Stimulated activated CD8-positive, alpha-beta memory T cell treated with anti-CD3 and anti-CD28 coated beads, Interleukin-12 subunit alpha, Interleukin-12 subunit beta, amount 100 ng/mL, for 1 hour (primary cell): ENCODE results near the gene NDEL1.
A peak's percentile ranks its signal among the peaks of the same experiment; 100 is the strongest.
"Not testable (repeated sequence)": the region's sequence is repeated elsewhere in the genome, so short reads cannot be mapped to it uniquely, and the experiment has no call there.

ENCODE experiments used
- DNase-seq: peaks from one replicate; pipeline ENCODE4 v3.0.0-alpha.2; 2020; ENCODE audit warnings: low read depth

The NDEL1 gene, protein sequence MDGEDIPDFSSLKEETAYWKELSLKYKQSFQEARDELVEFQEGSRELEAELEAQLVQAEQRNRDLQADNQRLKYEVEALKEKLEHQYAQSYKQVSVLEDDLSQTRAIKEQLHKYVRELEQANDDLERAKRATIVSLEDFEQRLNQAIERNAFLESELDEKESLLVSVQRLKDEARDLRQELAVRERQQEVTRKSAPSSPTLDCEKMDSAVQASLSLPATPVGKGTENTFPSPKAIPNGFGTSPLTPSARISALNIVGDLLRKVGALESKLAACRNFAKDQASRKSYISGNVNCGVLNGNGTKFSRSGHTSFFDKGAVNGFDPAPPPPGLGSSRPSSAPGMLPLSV

DNA sequence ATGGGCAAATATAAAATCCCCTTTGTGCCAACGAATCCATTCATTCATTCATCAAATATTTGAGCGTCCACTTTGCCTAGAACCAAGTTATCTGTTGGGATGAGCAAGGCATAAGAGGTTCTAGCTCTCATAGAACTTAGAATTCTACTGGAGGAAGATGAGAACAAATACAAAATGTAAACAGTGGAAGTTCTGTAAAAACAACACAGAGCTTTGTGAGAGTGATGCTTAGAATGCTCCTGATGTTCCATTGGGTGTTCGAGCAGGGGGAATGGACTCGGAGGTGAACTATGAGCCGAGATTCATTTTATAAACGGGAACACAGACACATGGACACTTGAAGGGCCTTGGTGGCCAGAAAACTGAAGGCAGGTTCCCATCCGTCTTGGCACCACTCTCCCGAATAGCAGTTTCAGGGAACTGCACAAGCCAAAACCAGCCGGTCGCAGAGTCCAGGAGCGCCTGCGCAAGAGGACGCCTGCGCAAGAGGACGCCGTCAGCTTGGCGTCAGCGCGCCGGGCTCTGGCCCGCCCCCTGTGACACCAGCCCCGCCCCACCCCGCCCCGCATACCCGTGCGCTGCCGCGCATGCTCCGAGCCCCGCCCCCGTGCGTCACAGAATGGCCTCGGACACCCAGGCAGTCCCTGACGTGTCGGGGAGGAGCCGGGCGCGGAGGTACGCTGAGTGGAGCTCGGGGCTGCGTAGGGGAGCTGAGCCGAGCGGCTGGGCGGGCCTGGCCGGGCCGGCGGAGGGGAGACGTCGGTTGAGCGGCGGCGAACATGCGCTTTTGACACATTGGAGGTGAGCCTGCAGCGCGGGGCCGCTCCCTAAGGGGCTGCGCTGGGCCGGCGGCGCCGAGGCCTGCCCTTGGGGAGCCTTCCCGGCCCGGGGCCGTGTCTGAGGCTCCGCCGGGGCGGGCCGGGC is at the start of gene NDEL1:
TSS of gene NDEL1 (plus strand) at position 640 of the 924 bp plus-strand sequence. CDS start 8,388 bp downstream, outside the sequence.
- DNase-seq = peak; percentile 99

DNA sequence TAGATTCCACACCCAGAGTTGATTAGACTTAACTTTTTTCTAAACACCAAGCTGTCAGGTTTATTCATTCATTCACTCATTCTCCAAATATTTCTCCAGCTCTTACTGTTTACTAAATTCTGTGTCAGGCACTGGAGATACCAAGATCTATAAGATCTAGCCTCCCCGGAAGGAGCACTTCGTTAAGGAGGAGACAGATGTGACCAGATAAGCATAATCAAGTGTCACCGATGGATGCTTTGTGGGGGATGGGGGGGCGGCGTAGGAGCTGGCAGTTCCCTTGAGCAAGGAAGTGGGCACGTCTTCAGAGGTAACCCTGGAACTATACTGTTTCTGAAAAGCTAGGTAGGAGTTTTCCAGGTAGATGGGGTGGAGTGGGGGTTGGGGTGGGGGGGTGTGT is 48.8 kb upstream of the NDEL1 start:
- no peak for DNase-seq

DNA sequence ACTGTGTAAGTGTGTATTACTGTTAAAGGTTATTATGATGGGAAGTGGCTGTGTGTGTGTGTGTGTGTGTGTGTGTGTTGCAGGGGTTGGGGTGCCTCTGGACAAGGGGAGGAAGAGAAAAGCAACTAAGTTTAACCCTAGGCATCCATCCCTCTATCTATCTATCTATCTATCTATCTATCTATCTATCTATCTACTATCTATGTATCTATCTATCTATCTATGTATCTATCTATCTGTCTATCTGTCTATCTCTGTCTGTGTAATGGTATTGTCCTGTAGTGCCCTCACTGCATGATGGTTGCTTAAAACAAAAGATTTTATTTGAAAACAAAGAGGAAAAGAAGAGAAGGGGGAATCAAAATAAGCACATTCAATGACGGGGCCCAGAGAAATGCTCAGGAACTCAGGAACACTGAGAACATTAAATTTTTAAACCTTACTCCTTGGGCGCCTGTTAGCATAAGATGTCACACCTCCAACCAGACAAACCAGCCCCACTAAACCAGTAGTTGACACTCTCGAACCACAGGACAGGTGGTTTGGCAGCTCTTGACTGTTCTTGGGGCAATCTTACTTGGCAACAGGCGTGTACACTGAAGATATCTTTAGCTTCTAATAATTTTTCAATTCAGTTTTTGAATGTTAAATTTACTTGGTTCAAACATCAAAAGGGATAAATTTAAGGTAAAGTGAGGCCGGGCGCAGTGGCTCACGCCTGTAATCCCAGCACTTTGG is 47.6 kb upstream of the NDEL1 start:
- no peak for DNase-seq

DNA sequence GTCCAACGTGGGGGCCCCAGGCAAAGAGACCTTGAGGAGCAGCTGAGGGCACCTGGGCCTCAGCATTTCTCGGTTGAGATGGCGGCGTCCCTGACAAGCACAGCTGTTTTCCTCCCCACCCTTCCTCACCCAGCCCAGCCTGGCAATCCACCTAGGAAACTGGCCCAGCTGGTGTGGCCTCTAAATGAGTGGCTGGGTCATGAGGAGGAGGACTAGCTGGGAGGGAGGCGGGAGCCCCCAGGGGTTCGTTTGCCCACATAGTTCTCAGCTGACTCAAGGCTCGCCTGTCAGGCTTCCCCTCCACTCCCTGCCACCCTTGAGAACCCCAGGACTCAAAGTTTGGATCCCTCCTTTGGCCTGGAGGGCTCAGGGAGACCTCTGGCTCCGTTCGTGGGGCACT is 44.0 kb upstream of the NDEL1 start:
- DNase-seq = no peak

DNA sequence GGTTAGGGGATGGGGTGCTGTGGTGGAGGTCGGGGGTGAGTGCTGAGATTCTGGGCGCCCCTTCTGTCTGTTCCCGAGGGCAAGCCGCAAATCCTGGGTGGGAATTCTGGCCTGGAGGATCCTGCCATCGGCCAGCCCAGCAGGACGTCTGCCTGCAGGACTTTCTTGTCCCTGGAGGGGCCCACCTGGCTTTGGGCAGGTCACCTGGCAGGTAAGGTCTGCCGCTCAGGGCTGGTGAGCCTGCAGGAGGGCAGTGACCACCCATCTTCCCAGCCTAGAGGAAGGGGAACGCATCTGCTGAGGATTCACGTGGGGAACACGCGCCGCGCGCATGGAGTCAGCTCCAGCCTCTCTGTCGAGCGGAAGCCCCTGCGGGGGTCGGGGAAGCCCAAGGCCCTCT is 43.4 kb upstream of the NDEL1 start:
- no peak for DNase-seq

DNA sequence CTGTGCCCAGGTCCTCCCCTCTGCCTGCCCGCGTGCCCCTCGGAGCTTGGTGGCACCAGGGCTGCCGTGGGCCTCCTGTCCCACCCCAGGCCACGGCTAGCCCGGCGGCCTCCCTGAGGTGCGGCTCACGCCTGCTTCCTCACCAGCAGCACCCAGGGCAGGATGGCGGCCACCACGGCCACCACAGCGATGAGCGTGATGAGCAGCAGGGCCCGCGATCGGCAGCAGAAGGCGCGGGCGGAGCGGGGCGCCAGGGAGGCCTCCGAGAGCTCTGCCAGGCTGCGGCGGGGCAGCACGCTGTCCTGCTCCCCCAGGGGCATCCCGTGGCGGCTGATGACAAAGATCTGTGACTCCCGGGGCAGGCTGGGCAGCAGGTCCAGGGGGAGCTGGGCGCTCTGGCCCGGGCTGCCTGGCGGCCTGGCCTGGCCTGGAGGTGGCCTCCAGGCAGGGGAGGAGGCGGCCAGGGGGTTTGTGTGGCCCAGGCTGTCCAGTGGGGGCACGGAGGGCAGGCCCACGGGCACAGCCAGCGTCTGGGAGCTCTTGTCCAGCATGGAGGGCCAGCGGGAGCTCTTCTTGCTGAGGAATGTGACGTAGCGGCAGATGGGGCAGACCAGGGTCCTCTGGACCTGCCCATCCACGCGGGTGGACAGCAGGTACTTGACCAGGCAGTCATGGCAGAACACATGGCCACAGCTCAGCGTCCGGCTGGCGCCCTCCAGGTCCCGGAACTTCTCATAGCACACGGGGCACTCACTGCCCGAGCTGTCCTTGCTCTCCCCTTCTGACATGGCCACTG is 42.8 kb upstream of the NDEL1 start:
- DNase-seq = no peak

DNA sequence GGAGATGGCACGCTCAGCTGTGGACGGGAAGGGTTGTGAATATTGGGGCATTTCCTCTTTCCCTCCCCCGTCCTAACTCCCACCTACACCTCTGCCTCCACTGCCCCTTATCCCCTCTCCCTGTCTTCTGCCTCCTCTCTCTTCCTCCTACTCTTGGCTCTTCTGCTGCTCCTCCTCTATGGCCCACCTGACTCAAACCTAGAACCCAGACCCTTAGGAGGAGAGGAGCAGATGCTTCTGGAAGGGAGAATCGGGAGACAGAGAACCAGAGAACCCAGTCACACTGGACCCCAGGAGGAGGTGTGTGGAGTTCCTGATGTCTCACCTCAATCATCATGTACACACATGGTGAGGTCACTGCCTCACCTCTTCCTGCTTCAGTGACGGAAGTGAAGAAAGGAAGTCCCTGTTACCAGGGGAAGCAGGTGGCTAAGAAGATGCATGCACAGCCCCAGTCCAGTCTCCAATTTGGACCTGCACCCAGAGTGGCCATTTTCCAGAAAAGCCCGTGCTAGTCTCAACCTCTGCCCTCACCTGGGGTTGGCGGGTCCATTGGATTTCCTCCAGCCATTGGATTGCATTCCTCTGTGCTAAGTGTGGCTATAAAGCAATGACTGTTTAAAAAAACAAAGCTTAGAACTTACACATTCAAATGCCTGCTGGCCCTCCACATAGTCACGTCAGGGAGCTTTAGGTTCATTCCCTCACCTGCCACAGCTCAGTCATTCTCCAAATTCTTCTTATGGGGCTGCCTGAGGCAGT is 42.0 kb upstream of the NDEL1 start:
- no peak for DNase-seq

DNA sequence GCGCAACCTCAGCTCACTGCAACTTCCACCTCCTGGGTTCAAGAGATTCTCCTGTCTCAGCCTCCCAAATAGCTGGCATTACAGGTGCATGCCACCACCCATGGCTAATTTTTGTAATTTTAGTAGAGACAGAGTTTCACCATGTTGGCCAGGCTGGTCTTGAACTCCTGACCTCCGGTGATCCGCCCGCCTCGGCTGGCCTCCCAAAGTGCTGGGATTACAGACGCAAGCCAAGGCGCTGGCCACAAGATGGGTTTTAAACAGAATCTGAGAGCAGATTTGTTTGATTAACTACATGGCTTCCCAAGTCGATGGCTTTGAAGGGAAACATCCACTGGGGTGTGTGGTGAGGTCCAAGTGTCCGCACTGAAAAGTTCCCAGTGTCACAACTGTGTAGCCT is 41.2 kb upstream of the NDEL1 start:
- DNase-seq = not testable (repeated sequence)

DNA sequence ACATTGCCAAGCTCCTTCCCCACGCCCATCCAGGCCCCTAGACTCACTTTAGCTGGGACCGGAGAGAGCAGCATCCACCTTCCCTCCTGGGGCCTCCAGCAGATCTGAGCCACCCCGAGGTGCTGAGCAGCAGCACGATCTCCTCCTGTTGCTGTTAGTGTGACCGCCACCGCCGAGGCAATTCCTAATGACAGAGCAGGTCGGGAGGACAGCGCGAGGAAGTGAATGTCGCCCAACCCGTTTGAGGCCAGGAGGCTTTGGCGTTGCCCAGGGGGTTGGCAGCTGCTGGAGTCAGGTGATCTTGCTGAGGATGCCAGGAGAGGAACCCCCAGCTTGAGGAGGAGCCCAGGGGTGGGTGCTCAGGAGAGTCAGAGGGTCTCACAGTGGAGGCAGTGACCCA is 38.0 kb upstream of the NDEL1 start, which contains the start of gene RNF222:
TSS of gene RNF222 (minus strand) at position 192 of the 400 bp plus-strand sequence. CDS start 4,366 bp downstream, outside the sequence.
- DNase-seq = no peak

DNA sequence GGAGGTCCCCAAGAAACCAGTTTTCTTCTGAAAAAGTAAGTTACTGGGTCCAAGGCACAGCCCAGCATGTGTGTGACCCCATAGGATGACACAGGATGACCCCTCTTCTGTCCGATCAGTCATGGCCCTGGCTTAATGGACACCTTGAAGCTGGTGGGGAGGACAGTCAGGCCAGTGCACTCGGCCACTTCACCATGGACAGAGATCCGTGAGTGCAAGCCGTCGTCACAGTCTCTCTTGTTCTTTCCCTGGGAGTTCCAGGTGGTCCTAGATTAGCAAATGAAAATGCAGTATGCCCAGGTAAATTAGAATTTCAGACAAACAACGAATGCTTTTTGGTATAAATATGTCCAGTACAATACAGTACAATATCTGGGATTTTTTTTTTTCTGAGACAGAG is 36.7 kb upstream of the NDEL1 start:
- DNase-seq = no peak

DNA sequence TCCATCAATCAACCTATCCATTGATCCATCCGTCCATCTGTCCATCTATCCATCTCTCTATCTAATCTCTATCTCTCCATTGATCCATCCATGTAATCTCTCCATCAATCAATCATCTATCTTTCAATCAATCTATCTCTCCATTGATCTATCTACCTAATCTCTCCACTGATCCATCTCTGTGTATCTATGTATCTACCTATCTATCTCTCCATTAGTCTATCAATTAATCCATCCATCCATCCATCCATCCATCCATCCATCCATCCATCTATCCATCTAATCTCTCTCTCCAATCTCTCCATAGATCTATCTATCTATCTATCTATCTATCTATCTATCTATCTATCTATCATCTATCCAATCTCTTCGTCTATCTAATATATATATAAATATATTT is 34.6 kb upstream of the NDEL1 start:
- DNase-seq = no peak

DNA sequence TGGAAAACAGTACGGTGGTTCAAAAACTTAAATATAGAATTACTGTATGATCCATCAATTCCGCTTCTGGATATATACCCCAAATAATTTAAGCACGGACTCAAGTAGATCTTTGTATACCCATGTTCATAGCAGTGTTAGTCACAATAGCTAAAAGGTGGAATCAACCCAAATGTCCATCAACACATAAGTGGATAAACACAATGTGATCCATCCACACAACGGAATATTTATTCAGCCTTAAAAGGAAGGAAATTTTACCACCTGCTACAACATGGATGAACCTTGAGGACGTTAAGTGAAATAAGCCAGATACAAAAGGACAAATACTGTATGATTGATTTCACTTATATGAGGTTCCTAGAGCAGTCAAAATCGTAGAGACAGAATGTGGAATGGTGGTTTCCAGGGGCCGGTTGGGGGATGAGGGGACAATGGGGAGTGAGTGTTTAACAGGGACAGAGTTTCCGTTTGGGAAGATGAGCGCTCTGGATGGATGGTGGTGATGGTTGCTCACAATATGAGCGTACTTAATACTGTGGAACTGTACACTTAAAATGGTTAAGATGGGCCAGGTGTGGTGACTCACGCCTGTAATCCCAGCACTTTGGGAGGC is 32.7 kb upstream of the NDEL1 start:
- no peak for DNase-seq

DNA sequence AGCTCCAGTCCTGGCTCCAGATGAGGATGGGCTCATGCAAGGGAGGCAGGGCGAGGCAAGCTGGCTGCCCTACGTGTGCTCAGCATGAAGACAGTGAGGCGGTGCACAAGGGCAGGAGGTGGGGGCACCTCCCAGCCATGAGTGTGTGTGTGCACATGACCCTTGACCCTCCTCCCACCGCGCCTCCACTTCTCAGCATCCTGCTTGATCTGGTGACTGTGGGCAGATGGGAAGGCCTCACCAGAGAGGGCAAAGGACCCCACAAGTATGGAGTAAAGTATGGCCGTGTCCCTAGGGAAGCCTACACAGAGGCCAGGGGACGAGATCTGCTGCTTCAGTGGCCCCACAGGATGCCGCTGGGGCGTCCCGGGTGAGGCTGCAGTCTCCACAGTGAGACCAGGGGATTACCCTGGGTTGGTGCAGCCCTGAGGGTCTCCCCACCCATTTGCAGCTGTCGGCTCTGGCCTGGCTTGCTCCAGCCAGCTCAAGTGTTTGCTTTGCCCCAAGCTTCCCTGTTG is 30.1 kb upstream of the NDEL1 start:
- no peak for DNase-seq

DNA sequence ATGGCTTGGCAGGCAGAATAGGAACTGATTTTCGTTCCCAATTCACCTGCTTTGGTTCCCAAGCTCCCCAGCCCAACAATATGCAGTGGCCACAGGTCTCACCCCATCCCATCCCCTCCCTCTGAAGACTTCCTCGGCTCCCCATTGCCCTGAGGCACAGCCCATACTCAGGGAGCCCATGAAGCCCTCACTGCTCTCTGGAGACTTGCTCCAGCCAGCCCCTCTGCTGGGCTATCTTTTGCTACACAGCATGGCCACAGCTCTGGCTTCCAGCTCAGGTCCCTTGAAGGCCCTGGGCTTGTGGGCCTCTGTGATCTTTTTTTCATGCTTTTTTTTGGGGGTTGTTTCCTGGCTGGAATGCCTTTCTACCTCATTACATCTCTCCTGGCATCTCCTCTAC is 29.5 kb upstream of the NDEL1 start:
- DNase-seq = no peak

DNA sequence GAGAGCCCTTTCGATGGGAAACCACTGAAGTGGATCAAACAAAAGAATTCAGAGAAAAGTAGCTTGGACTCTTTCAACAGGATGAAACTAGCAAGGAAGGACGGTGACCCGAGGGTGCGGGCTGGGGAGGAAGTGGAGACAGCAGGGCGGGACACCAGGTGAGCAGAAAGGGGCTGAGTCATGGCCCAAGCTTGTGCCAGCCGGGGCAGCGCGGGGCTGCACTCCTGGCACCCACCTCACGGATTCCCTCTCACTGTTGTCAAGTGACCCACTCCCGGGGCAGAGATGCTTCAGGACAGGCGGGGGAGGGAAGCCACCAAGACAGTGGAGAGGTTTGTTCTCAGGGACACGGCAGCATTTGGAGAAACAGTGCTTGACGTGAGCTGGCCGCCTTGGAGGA is 27.3 kb upstream of the NDEL1 start:
- no peak for DNase-seq

DNA sequence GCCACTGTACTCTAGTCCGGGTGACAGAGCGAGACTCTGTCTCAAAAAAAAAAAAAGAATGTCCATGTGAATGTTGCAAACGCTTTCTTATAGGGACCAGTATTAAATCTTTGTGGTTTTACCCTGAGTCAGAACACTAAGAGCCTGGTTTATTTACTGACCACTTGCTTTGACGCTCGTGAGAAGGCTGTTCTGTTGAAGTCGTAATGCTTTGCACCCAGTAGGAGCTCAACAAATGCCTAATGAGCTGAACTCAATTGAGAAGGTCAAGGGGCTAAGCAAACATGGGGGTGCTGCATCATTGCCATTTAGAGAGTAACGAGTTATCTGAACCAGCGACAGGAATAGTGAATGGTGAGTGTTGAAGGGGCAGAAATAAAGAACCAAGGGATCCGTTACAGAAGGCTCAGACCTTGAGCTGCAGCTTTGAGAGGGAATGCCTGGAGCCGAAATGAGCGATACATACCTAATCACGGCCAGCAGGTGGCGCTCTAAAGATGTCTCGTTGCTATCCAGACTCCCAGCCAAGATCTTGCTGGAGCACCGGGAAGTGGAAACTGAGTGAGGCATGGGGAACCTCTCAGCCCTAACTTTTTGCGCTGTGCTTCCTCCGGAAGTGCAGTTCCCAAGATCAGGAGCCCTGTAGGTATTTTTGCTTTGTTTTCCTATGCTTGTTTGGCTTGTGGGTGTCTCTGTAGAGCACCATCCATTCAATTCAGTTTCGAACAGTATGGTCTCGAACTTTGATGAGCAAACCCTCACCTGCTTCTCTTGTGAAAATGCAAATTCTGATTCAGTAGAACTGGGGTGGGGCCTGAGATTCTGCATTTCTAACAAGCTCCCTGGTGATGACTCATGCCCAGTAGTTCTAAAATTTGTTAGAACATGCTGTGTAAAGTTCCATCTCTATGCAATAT is 25.5 kb upstream of the NDEL1 start:
- peak; percentile 76 for DNase-seq

DNA sequence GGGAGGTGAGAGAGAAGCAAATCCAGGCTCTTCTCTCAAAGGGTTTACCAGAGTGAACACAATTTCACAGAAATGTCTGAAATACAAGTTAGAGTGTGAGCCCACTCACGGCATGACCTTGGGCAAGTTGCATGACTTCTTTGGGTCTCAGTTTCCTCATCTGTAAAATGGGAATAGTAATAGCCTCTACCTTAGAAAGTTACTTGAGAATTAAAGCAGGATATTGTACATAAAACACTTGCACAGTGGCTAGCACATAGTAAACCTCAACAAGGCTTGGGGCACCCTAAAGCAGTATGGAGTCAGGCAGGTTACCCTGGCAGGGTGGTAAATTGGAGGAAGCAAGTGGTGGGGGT is 24.8 kb upstream of the NDEL1 start:
- DNase-seq = no peak

DNA sequence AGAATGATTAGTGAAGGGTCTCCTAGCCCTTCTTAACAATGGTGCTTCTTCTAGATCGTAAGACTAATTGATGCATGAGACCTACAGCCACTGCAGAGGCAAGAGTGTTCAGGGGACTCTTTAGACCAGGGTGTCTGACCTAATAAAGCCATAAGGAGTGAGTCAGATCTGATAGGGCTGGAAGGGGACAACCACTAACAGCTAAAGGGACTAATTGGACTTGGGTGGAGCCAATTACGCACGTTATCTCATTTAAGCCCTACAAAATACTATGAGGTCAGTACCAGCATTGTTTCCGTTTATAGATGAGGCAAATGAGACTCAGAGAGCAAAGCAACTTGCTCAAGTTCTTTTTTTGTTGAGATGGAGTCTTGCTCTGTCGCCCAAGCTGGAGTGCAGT is 23.6 kb upstream of the NDEL1 start:
- DNase-seq = no peak

DNA sequence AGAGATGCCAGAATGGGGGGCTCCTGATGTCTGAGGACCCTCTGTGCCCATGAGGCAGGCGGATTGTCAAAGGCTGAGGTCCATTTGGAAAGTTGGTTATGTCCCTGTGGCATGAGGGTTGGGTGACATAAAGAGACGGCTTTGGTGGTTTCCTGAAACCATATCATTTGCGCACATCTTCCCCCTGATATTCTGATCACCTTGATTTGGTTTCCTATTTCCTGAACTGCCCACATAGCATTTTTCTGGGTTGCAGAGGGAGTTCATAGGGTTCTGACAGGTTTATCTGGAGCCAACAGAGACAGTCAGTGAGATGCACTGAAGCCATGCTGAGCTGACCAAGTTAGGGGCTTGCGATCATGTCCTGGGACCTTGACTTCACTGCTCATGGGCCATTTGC is 22.4 kb upstream of the NDEL1 start:
- no peak for DNase-seq
